GM18519 (cell line): Measurements from ENCODE around the gene MYL7.

ENCODE experiments used
- ATAC-seq: cut with Tn5 transposase; IDR thresholded peaks from one replicate; pipeline ENCODE4 v1.9.1; 2021; ENCODE audit warnings: mild to moderate bottlenecking, moderate library complexity; ENCODE audit not compliant: unreplicated experiment, low FRiP score

MYL7 gene

GRCh38 chr7:44151956-44152355 is 10.8 kb upstream of the MYL7 start:
- no peak for ATAC-seq

- no peak for ATAC-seq
Measured at GRCh38 chr7:44150966-44151941, 10.1 kb upstream of the MYL7 start.

DNA sequence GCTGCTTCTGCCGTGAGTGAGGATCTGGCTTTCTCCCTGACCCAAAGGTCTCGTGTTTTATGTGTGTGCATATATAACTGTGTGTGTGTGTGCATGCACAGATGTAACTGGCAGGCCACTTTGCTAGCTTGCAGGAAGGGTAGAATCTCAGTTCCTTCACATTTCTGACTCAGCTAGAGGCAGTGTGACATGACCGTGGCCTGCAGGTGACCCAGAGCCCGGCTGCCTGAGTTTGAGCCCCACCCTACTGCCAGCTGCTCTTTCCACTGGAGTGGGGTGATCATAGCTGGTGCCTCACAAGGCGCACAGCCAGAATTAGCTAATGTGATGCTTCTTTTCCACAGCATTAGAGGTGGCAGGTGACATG is 9.3 kb upstream of the MYL7 start:
- no peak for ATAC-seq

- ATAC-seq = no peak
Measured at GRCh38 chr7:44149571-44150465, 8.7 kb upstream of the MYL7 start.

GRCh38 chr7:44148961-44149536 is 7.9 kb upstream of the MYL7 start:
- no peak for ATAC-seq

GRCh38 chr7:44148166-44148565 is 7.0 kb upstream of the MYL7 start:
- ATAC-seq = no peak

DNA sequence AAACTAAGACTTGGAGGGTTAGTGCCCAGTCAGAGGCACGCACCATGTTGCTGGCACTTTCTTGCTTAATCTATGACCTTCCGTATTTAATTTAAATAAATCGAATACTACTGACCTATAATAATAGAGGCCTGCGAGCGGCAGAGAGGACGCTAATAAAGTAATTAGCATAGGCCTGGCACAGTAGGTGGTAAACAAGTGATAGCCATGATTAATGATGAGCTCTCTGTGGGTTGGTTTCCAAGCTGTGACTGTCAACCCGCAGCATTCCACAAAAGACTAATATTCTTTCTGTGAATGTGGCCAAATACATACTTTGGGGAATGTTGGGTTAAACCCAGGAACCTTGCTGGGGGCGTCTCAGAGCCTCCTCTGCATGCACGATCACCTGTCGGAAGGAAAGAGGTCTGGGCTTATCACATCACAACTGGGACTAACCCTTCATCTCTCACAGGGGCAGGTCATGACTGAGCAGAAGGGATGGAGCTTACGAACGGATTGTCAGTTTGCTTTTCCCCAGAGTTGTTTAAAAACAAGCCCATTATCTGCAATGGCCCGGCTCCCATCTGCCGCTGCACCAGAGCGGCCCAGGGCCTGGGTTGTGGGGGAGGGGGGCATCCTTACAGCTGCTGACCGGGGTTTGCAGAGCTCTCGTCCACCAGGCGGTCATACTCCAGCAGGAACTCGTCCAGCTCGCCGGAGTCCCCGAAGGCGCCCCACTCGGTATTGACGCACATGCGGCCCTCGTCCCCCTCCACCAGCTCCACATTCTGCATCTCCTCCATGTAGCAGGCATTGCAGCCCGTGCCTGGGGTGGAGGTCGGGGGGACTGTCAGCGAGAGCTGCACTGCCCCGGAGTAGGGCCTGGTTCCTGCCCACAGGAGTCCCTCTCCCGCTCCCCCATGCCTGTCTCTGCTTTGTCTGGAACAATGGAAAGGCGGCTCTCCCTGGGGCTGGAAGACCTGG is 6.2 kb upstream of the MYL7 start:
- no peak for ATAC-seq

DNA sequence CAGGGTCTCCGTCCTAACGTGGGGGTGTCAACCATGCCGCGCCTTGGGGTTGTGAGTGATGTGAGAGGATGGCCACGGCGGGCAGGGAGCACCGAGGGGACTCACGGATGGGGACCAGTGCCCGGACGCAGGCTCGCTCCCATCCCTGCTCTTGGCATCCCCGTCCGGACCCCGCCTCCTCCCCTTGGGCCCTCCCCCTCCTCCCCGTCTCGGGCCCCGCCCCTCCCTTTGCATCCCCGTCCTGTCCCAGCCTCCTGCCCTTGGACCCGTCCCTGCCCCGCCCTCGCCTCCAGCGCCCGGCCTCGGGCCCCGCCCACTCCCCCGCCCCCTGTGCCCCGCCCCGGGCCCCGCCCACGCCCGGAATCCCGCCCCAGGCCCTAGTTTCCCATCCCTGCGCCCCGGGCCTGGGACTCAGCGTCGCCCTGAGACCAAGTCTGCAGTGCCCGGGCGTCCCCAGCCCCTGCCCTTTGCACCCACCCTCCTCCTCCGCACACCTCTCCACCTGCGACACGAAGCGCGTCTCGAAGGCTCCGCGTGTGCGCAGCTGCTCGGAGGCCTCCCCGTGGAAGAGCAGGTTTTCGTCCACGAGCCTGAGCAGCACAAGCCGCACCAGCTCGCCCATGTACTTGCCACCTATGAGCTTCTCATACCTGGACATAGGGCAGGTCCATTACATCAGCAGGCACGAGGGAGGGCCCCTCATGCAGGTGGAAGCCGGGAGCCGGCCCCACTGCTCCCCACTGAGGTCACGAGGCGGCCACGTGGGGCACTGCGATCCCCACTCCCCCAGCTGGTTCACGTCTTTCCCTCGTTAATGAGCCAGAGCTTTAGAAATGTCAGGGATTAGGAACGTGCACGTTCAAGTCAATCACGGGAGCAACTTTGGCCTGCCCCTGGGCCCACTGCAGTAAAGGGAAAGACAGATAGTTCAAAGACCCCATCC is 5.1 kb upstream of the MYL7 start:
- ATAC-seq = no peak

- no peak for ATAC-seq
Measured at GRCh38 chr7:44145479-44145968, 4.4 kb upstream of the MYL7 start.

GRCh38 chr7:44144968-44145478 is 3.9 kb upstream of the MYL7 start:
- no peak for ATAC-seq

DNA sequence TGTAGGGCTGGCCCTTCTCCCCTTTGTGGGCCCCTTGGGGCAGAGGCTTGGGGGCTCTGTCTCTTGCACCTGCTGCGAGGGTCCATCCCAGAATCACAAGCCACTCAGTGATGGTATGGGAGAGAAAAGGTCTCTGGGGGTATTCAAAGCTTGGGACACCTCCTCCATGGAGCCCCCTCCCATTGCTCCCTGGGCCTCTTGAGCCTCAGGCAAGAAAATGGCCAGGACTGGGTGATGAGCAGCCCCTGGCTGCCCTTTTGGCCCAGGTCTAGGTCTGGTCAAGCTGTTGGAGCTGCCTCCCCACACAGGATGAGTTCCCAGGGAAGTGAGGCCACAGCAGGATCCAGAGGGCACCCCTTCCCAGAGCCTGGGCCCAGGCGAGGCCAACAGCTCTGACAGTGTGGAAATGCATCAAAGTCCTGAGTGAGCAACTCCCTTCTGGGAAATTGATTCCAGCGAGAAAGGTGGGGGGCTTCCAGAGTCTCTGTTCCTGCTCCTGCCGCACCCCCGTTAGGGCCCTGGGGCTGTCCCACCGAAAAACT is 3.4 kb upstream of the MYL7 start:
- no peak for ATAC-seq

GRCh38 chr7:44143646-44144250 is 2.6 kb upstream of the MYL7 start:
- no peak for ATAC-seq

DNA sequence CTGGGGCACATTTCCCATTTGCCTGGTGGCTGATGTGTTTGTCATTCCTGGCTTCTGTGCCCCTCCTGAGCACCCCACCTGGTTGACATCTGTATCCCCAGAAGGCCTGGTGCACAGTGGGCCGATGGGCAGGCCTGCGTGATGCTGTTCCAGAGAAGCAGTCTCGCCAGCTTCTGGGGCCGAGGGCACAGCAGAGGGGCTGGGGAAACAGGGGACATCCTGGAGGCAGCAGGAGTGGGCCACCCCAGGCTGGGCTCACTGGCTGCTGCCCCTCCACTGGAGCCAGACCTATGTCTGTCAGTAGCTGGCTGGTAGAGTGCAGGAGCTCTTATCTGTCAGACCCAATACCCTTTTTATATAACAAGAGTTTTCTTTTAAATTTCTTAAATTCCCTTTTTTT is 896 bp upstream of the MYL7 start:
- ATAC-seq = no peak

- ATAC-seq = no peak
Measured at GRCh38 chr7:44140341-44140740, 791 bp downstream of the MYL7 start.

DNA sequence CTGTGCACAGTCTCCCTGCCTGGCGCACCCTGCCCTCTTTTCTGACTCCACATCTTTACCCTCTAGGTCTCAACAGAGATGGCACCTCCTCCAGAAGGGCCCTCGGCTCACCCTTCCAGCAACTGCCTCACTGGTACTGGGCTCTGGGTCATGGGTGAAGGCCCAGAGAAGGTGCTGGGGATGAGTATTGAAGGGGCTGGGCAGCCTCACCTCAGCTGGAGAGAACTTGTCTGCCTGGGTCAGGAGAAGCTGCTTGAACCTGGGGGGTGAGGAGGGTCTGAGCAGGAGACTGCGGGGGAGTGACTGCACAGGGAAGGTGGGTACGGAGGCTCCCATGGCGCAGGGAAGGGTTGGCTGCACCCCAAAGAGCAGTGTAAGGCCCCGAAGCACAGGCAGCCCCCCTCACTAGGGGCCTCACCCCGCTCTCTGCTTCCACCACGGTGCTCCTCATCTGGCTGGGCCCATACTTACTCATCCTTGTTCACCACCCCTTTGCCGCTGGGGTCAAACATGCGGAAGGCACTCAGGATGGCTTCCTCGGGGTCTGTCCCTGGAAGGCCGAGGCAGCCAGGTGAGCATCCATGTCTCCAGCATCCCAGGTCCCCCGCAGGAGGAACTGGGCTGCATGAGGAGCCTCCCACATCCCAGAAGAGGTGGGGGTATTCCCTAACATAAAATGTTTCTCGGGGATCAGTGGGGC is 1.7 kb downstream of the MYL7 start:
- ATAC-seq = no peak

GRCh38 chr7:44138698-44139097 is 2.4 kb downstream of the MYL7 start:
- no peak for ATAC-seq

- ATAC-seq = no peak
Measured at GRCh38 chr7:44136731-44137130, 4.4 kb downstream of the MYL7 start.
